Right forelimb (tissue), 1 donor: Measurements from ENCODE around the gene KIRREL1.

Experiments used
- DNase-seq: peaks from one replicate; pipeline ENCODE4 v3.0.0-alpha.2; 2018

The KIRREL1 gene

GRCh38 chr1:158148468-158148867 lies 155.0 kb downstream of the KIRREL1 start:
- DNase-seq = no peak

GRCh38 chr1:158149175-158149574 lies 155.7 kb downstream of the KIRREL1 start:
- no peak for DNase-seq
